Uterus (tissue), 4 donors: ENCODE data around the gene ALG6. TPM values are rescaled to one million over a fixed set of nuclear protein-coding genes. Genes with fewer than 3 reads are reported as not detected.
"Not testable (repeated sequence)": the region's sequence is repeated elsewhere in the genome, so short reads cannot be mapped to it uniquely, and the experiment has no call there.

ENCODE experiments used
- DNase-seq, 2 donors: peaks; one replicate each; pipeline ENCODE4 v3.0.0-alpha.2; 2019 to 2020
- H3K27ac ChIP-seq, 2 donors: fragments of 200-600 bp; sonication (generic); 1 replicate in 1 of 2; 2 replicates in 1 of 2; pipeline ENCODE4 v1.5.1; 2016 to 2018
- H3K27me3 ChIP-seq, 2 donors: fragments of 200-600 bp; sonication (generic); one replicate each; pipeline ENCODE4 v1.5.1; 2018 to 2019; ENCODE audit warnings: control low read depth in 1 of 2
- H3K36me3 ChIP-seq, 2 donors: fragments of 200-600 bp; sonication (generic); one replicate each; pipeline ENCODE4 v1.5.1; 2019; ENCODE audit warnings: control low read depth in 1 of 2
- H3K4me1 ChIP-seq, 2 donors: fragments of 200-600 bp; sonication (generic); one replicate each; pipeline ENCODE4 v1.5.1; 2018 to 2019; ENCODE audit warnings: control low read depth in 1 of 2
- H3K4me3 ChIP-seq, 2 donors: fragments of 200-600 bp; sonication (generic); 1 replicate in 1 of 2; 2 replicates in 1 of 2; pipeline ENCODE4 v1.5.1; 2018 to 2019; ENCODE audit warnings: mild to moderate bottlenecking in 1 of 2
- H3K9me3 ChIP-seq, 2 donors: fragments of 200-600 bp; sonication (generic); one replicate each; pipeline ENCODE4 v1.5.1; 2019; ENCODE audit warnings: control low read depth in 1 of 2
- CTCF ChIP-seq, 4 experiments: fragments of 200-600 bp in 2 of 4; fragments of 450-650 bp in 2 of 4; sonication (generic) in 2 of 4; IDR thresholded peaks; one replicate each; pipeline ENCODE4 v1.5.1; 2016 to 2019; ENCODE audit warnings: antibody characterized with exemption in 4 of 4, mild to moderate bottlenecking in 2 of 4, moderate library complexity in 1 of 4
- POLR2A ChIP-seq, 2 donors: fragments of 450-650 bp; IDR thresholded peaks; one replicate each; pipeline ENCODE4 v1.6.1; 2016; ENCODE audit warnings: antibody characterized with exemption in 2 of 2, mild to moderate bottlenecking in 1 of 2, moderate library complexity in 1 of 2
- intact Hi-C: fragments of 100-400 bp; cut with DNase I; formaldehyde crosslinking; loops from one replicate; pipeline ENCODE4 v1.15.1; 2023; ENCODE audit warnings: low total_unique reads
- total RNA-seq, 4 donors: library from RNA; depleted of rRNA in 3 of 4; stranded (reverse); fragments of >200 nt in 3 of 4; gene quantifications; one replicate each; pipeline versions ENCODE4 v1.1.0 to v1.2.4, GENCODE V29; 2014 to 2023
- donor health status: DM: yes; HTN: yes; CAD: no.

ALG6 gene
- total RNA-seq, 4 donors from 2014 or later = 3.8 to 23.6 (median 15.2) TPM

- Histone ChIP-seq H3K9me3 (no peaks in the 10 kb centered on the region), H3K27ac (no peak overlapping the region), H3K36me3 (no peaks in the 10 kb centered on the region), H3K27me3 (no peaks in the 10 kb centered on the region), H3K4me1 (no peaks in the 10 kb centered on the region), H3K4me3 (no peak overlapping the region)
- intact Hi-C loops = no loop called here
- DNase-seq = no peak
- TF ChIP-seq POLR2A (IDR thresholded peaks at IDR 0.05) = no peak
- no peak for TF ChIP-seq CTCF (IDR thresholded peaks at IDR 0.05)
These were observed 43.6 kb downstream of the ALG6 start for GRCh38 chr1:63411066-63411465.

GRCh38 chr1:63413394-63413793 lies 46.0 kb downstream of the ALG6 start:
- Histone ChIP-seq H3K27me3 (no peaks in the 10 kb centered on the region), H3K9me3 (no peaks in the 10 kb centered on the region), H3K36me3 (no peaks in the 10 kb centered on the region), H3K4me1 (no peaks in the 10 kb centered on the region), H3K27ac (no peak overlapping the region), H3K4me3 (no peak overlapping the region)
- TF ChIP-seq POLR2A (IDR thresholded peaks at IDR 0.05) (no peak), CTCF (IDR thresholded peaks at IDR 0.05) (no peak)
- intact Hi-C loops = no loop called here
- DNase-seq = no peak

- Histone ChIP-seq H3K27ac (no peak overlapping the region), H3K4me1 (no peaks in the 10 kb centered on the region)
- intact Hi-C loops = no loop called here
These were observed 47.4 kb downstream of the ALG6 start for GRCh38 chr1:63414691-63415365.

GRCh38 chr1:63418101-63418500 lies 50.7 kb downstream of the ALG6 start:
- DNase-seq = no peak
- TF ChIP-seq CTCF (IDR thresholded peaks at IDR 0.05) (no peak), POLR2A (IDR thresholded peaks at IDR 0.05) (no peak)
- intact Hi-C loops = no loop called here
- H3K36me3 ChIP-seq = no peaks in the 10 kb centered on the region
- H3K9me3 ChIP-seq = no peaks in the 10 kb centered on the region
- H3K27me3 ChIP-seq = no peaks in the 10 kb centered on the region
- no peak overlapping the region for H3K4me3 ChIP-seq
- H3K27ac ChIP-seq = no peak overlapping the region
- H3K4me1 ChIP-seq = no peaks in the 10 kb centered on the region

More at GRCh38 chr1:63414691-63415365, 47.4 kb downstream of the ALG6 start:
- H3K27me3 ChIP-seq = no peaks in the 10 kb centered on the region
- no peaks in the 10 kb centered on the region for H3K36me3 ChIP-seq
- no peak overlapping the region for H3K4me3 ChIP-seq
- no peaks in the 10 kb centered on the region for H3K9me3 ChIP-seq
- TF ChIP-seq CTCF (IDR thresholded peaks at IDR 0.05) = no peak
- no peak for TF ChIP-seq POLR2A (IDR thresholded peaks at IDR 0.05)
- no peak for DNase-seq

GRCh38 chr1:63420746-63421145 lies 53.3 kb downstream of the ALG6 start:
- H3K36me3 ChIP-seq, intact Hi-C loops, H3K27me3 ChIP-seq, DNase-seq, H3K4me3 ChIP-seq, H3K27ac ChIP-seq, H3K9me3 ChIP-seq, H3K4me1 ChIP-seq: not testable (repeated sequence)

GRCh38 chr1:63423649-63424048 lies 56.2 kb downstream of the ALG6 start:
- no peak for DNase-seq
- no peaks in the 10 kb centered on the region for H3K9me3 ChIP-seq
- intact Hi-C loops = no loop called here
- TF ChIP-seq CTCF (IDR thresholded peaks at IDR 0.05) (no peak), POLR2A (IDR thresholded peaks at IDR 0.05) (no peak)
- H3K27me3 ChIP-seq = no peaks in the 10 kb centered on the region
- no peaks in the 10 kb centered on the region for H3K4me1 ChIP-seq
- no peaks in the 10 kb centered on the region for H3K36me3 ChIP-seq
- H3K27ac ChIP-seq = no peak overlapping the region
- no peak overlapping the region for H3K4me3 ChIP-seq
